H1 (cell line): ENCODE measurements around the gene MAB21L3. TPM values are rescaled to one million over a fixed set of nuclear protein-coding genes. Genes with fewer than 3 reads are reported as not detected.

Source experiments
- polyA plus RNA-seq, 7 experiments: library from polyadenylated mRNA; depleted of rRNA in 3 of 7; stranded (reverse) in 5 of 7; unstranded in 2 of 7; fragments of >200 nt in 5 of 7; fragments of 200-250 nt in 2 of 7; gene quantifications; 1 replicate in 5 of 7; 2 replicates in 1 of 7; 4 replicates in 1 of 7; pipeline versions ENCODE4 v1.2.1 to v1.2.3, GENCODE V29; 2011 to 2013; ENCODE audit warnings: missing spikeins in 2 of 7, mixed read lengths in 2 of 7
- total RNA-seq: library from RNA; stranded (reverse); fragmentation: NEBNext Ultra II Directional; extraction: Animal tissue kit (Norgen Biotek cat#: 25700); gene quantifications from 2 replicates; pipeline ENCODE4 v1.2.1, GENCODE V29; 2021
- TF ChIP-seq, protein P1 (sequence below): fragments of 300-600 bp; sonication (generic); IDR thresholded peaks from 2 replicates; pipeline ENCODE4 v1.7.1; 2012; ENCODE audit warnings: low read length, moderate library complexity, mild to moderate bottlenecking, inconsistent platforms; ENCODE audit not compliant: insufficient replicate concordance

Gene MAB21L3
- total and polyA plus RNA-seq, 2 of the 8 experiments (the other 6 are each of a cell fraction or from before 2014, with no cell fraction given) = not detected

DNA sequence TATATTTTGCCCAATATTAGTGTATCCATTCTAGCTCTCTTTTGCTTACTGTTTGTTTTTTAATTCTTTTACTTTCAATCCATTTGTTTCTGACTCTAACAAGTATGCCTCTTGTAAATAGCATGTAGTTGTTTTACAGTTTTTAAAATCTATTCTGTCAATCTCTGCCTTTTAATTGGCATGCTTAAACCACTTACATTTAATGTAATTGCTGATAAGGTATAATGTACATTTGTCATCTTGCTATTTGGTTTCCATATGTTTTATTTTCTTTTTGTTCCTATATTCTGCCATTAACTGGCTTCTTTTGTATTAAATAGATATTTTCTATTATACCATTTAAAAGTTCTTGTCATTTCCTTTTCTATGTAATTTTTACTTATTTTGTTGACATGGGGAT is 16.2 kb upstream of the MAB21L3 start (continued):
- TF ChIP-seq, protein P1, sequence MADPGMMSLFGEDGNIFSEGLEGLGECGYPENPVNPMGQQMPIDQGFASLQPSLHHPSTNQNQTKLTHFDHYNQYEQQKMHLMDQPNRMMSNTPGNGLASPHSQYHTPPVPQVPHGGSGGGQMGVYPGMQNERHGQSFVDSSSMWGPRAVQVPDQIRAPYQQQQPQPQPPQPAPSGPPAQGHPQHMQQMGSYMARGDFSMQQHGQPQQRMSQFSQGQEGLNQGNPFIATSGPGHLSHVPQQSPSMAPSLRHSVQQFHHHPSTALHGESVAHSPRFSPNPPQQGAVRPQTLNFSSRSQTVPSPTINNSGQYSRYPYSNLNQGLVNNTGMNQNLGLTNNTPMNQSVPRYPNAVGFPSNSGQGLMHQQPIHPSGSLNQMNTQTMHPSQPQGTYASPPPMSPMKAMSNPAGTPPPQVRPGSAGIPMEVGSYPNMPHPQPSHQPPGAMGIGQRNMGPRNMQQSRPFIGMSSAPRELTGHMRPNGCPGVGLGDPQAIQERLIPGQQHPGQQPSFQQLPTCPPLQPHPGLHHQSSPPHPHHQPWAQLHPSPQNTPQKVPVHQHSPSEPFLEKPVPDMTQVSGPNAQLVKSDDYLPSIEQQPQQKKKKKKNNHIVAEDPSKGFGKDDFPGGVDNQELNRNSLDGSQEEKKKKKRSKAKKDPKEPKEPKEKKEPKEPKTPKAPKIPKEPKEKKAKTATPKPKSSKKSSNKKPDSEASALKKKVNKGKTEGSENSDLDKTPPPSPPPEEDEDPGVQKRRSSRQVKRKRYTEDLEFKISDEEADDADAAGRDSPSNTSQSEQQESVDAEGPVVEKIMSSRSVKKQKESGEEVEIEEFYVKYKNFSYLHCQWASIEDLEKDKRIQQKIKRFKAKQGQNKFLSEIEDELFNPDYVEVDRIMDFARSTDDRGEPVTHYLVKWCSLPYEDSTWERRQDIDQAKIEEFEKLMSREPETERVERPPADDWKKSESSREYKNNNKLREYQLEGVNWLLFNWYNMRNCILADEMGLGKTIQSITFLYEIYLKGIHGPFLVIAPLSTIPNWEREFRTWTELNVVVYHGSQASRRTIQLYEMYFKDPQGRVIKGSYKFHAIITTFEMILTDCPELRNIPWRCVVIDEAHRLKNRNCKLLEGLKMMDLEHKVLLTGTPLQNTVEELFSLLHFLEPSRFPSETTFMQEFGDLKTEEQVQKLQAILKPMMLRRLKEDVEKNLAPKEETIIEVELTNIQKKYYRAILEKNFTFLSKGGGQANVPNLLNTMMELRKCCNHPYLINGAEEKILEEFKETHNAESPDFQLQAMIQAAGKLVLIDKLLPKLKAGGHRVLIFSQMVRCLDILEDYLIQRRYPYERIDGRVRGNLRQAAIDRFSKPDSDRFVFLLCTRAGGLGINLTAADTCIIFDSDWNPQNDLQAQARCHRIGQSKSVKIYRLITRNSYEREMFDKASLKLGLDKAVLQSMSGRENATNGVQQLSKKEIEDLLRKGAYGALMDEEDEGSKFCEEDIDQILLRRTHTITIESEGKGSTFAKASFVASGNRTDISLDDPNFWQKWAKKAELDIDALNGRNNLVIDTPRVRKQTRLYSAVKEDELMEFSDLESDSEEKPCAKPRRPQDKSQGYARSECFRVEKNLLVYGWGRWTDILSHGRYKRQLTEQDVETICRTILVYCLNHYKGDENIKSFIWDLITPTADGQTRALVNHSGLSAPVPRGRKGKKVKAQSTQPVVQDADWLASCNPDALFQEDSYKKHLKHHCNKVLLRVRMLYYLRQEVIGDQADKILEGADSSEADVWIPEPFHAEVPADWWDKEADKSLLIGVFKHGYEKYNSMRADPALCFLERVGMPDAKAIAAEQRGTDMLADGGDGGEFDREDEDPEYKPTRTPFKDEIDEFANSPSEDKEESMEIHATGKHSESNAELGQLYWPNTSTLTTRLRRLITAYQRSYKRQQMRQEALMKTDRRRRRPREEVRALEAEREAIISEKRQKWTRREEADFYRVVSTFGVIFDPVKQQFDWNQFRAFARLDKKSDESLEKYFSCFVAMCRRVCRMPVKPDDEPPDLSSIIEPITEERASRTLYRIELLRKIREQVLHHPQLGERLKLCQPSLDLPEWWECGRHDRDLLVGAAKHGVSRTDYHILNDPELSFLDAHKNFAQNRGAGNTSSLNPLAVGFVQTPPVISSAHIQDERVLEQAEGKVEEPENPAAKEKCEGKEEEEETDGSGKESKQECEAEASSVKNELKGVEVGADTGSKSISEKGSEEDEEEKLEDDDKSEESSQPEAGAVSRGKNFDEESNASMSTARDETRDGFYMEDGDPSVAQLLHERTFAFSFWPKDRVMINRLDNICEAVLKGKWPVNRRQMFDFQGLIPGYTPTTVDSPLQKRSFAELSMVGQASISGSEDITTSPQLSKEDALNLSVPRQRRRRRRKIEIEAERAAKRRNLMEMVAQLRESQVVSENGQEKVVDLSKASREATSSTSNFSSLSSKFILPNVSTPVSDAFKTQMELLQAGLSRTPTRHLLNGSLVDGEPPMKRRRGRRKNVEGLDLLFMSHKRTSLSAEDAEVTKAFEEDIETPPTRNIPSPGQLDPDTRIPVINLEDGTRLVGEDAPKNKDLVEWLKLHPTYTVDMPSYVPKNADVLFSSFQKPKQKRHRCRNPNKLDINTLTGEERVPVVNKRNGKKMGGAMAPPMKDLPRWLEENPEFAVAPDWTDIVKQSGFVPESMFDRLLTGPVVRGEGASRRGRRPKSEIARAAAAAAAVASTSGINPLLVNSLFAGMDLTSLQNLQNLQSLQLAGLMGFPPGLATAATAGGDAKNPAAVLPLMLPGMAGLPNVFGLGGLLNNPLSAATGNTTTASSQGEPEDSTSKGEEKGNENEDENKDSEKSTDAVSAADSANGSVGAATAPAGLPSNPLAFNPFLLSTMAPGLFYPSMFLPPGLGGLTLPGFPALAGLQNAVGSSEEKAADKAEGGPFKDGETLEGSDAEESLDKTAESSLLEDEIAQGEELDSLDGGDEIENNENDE = no peak
